Keratinocyte (primary cell): Measurements from ENCODE around the gene PKNOX2. TPM values are rescaled to one million over a fixed set of nuclear protein-coding genes. Genes with fewer than 3 reads are reported as not detected.

ENCODE experiments used
- DNase-seq: peaks from one replicate; pipeline ENCODE4 v3.0.0-alpha.2; 2011; ENCODE audit warnings: low read depth, missing footprints, low spot score
- FAIRE-seq: peaks from 2 replicates; lab custom pipeline; 2011; peaks lifted over from hg19 to GRCh38; lab: Jason Lieb, UNC
- H2AFZ ChIP-seq: 2 replicates; pipeline ENCODE4 v1.6.0; 2012; ENCODE audit warnings: low read length, control low read depth, inconsistent platforms; ENCODE audit not compliant: control insufficient read depth
- H3K27ac ChIP-seq: 2 replicates; pipeline ENCODE4 v1.5.1; 2011; ENCODE audit warnings: low read length; ENCODE audit not compliant: control insufficient read depth, insufficient read depth
- H3K27me3 ChIP-seq: 3 replicates; pipeline ENCODE4 v1.6.0; 2011; ENCODE audit warnings: low read length; ENCODE audit not compliant: control insufficient read depth, insufficient read depth; ENCODE audit errors: extremely low read depth
- H3K36me3 ChIP-seq, 2 experiments: 2 replicates in 1 of 2; 3 replicates in 1 of 2; pipeline ENCODE4 v1.5.1; 2011; ENCODE audit warnings: low read length in 2 of 2, mild to moderate bottlenecking in 1 of 2; ENCODE audit not compliant: control insufficient read depth in 2 of 2, insufficient read depth in 2 of 2; ENCODE audit errors: extremely low read depth in 1 of 2
- H3K4me1 ChIP-seq: 3 replicates; pipeline ENCODE4 v1.5.1; 2011; ENCODE audit warnings: low read length; ENCODE audit not compliant: control insufficient read depth, insufficient read depth; ENCODE audit errors: extremely low read depth
- H3K4me2 ChIP-seq: 3 replicates; pipeline ENCODE4 v1.6.0; 2011; ENCODE audit warnings: low read depth, low read length; ENCODE audit not compliant: control insufficient read depth, insufficient read depth; ENCODE audit errors: extremely low read depth
- H3K4me3 ChIP-seq, 3 experiments: fragments of 200-600 bp in 1 of 3; sonication (generic) in 1 of 3; 2 replicates in 2 of 3; 3 replicates in 1 of 3; pipeline ENCODE4 v1.5.1; 2011 to 2016; ENCODE audit warnings: low read length in 3 of 3, mild to moderate bottlenecking in 3 of 3, control low read depth in 2 of 3, inconsistent platforms in 1 of 3, low read depth in 1 of 3, mixed read lengths in 1 of 3, mixed run types in 1 of 3, moderate library complexity in 1 of 3; ENCODE audit not compliant: control insufficient read depth in 2 of 3, insufficient read depth in 2 of 3; ENCODE audit errors: extremely low read depth in 1 of 3
- H3K79me2 ChIP-seq: 2 replicates; pipeline ENCODE4 v1.6.0; 2012; ENCODE audit warnings: low read length; ENCODE audit not compliant: control insufficient read depth, insufficient read depth
- H3K9ac ChIP-seq: 3 replicates; pipeline ENCODE4 v1.6.0; 2011; ENCODE audit warnings: low read length; ENCODE audit not compliant: control insufficient read depth, insufficient read depth; ENCODE audit errors: extremely low read depth
- H3K9me1 ChIP-seq: 3 replicates; pipeline ENCODE4 v1.6.0; 2011; ENCODE audit warnings: low read length; ENCODE audit not compliant: control insufficient read depth, insufficient read depth; ENCODE audit errors: extremely low read depth
- H3K9me3 ChIP-seq: 2 replicates; pipeline ENCODE4 v1.5.1; 2012; ENCODE audit warnings: low read depth, low read length; ENCODE audit not compliant: control insufficient read depth
- H4K20me1 ChIP-seq: 3 replicates; pipeline ENCODE4 v1.6.0; 2011; ENCODE audit warnings: low read length; ENCODE audit not compliant: control insufficient read depth, insufficient read depth; ENCODE audit errors: extremely low read depth
- CTCF ChIP-seq, 3 experiments: IDR thresholded peaks in 1 of 3; conservative IDR thresholded peaks in 1 of 3; optimal IDR thresholded peaks in 1 of 3; 2 replicates in 2 of 3; 3 replicates in 1 of 3; pipeline versions ENCODE3 to v1.5.1; 2011; ENCODE audit warnings: low read length in 3 of 3, mild to moderate bottlenecking in 3 of 3, moderate library complexity in 2 of 3, control low read depth in 1 of 3, inconsistent platforms in 1 of 3; ENCODE audit not compliant: insufficient read depth in 2 of 3; ENCODE audit errors: extremely low read depth in 1 of 3
- EZH2 ChIP-seq: IDR thresholded peaks from one replicate; pipeline ENCODE4 v1.6.1; 2012; ENCODE audit warnings: inconsistent platforms, mild to moderate bottlenecking, low read length, moderate library complexity
- dilution Hi-C: fragments of 300-500 bp; cut with MboI; formaldehyde crosslinking; loops from one replicate; pipeline ENCODE4 v1.7.0; 2020; ENCODE audit warnings: low sequenced_read_pairs; ENCODE audit not compliant: extremely low pct_ligation_motif_present
- polyA plus RNA-seq, 5 experiments: library from polyadenylated mRNA; depleted of rRNA in 3 of 5; stranded (reverse) in 3 of 5; stranded (forward) in 1 of 5; unstranded in 1 of 5; fragments of >200 nt; gene quantifications; 1 replicate in 1 of 5; 2 replicates in 3 of 5; 3 replicates in 1 of 5; pipeline versions ENCODE4 v1.2.1 to v1.2.3, GENCODE V29; 2011 to 2012; ENCODE audit warnings: missing spikeins in 2 of 5, low read depth in 1 of 5, low replicate concordance in 1 of 5

PKNOX2 gene
- polyA plus RNA-seq, 1 donor (not counting 4 experiments of a cell fraction or from before 2014, with no cell fraction given) = 0.05 TPM

GRCh38 chr11:125367710-125368109, 203.2 kb downstream of the PKNOX2 start:
- no peaks in the 10 kb centered on the region for H3K36me3 ChIP-seq
- FAIRE-seq (no peak), DNase-seq (no peak)
- H3K27me3 ChIP-seq = no peaks in the 10 kb centered on the region
- H3K4me2 ChIP-seq = no peak overlapping the region
- H3K27ac ChIP-seq = no peak overlapping the region
- dilution Hi-C loops = no loop called here
- no peaks in the 10 kb centered on the region for H3K79me2 ChIP-seq
- H3K4me1 ChIP-seq = peaks cover 16% of the 10 kb centered on the region
- H3K9ac ChIP-seq = no peak overlapping the region
- no peak overlapping the region for H2AFZ ChIP-seq
- no peak overlapping the region for H3K4me3 ChIP-seq
- TF ChIP-seq CTCF (optimal IDR thresholded peaks at IDR 0.05 in 1 of 3, IDR thresholded peaks at IDR 0.05 in 1 of 3, conservative IDR thresholded peaks at IDR 0.05 in 1 of 3; ENCODE audit: extremely low read depth in 1 of 3, insufficient read depth in 2 of 3, low read length in 3 of 3) (no peak), EZH2 (no peak)
- H4K20me1 ChIP-seq = no peaks in the 10 kb centered on the region
- no peaks in the 10 kb centered on the region for H3K9me3 ChIP-seq
- no peaks in the 10 kb centered on the region for H3K9me1 ChIP-seq

- FAIRE-seq = no peak
- Histone ChIP-seq H3K9ac (no peak overlapping the region), H3K36me3 (no peaks in the 10 kb centered on the region), H3K4me3 (no peak overlapping the region), H3K27me3 (no peaks in the 10 kb centered on the region), H3K79me2 (no peaks in the 10 kb centered on the region), H2AFZ (no peak overlapping the region), H3K9me1 (no peaks in the 10 kb centered on the region), H3K4me2 (no peak overlapping the region), H3K9me3 (no peaks in the 10 kb centered on the region), H4K20me1 (no peaks in the 10 kb centered on the region), H3K27ac (no peak overlapping the region), H3K4me1 (peaks cover 6% of the 10 kb centered on the region)
- no peak for TF ChIP-seq EZH2
- no peak for TF ChIP-seq CTCF (optimal IDR thresholded peaks at IDR 0.05 in 1 of 3, IDR thresholded peaks at IDR 0.05 in 1 of 3, conservative IDR thresholded peaks at IDR 0.05 in 1 of 3; ENCODE audit: extremely low read depth in 1 of 3, insufficient read depth in 2 of 3, low read length in 3 of 3)
- DNase-seq = no peak
- dilution Hi-C loops = no loop called here
Measured at GRCh38 chr11:125368757-125369156, 204.2 kb downstream of the PKNOX2 start.
